OCI-LY3 (cell line): ENCODE measurements around the gene TMEM270.

ENCODE experiments used
- CTCF ChIP-seq: fragments of 200-600, 300-600 bp; sonication (generic); IDR thresholded peaks from 2 replicates; pipeline ENCODE4 v1.5.1; 2014; ENCODE audit warnings: antibody characterized with exemption, low read length, low read depth
- EZH2phosphoT487 ChIP-seq: fragments of 200-600 bp; shearing (Covaris generic); IDR thresholded peaks from 2 replicates; pipeline ENCODE4 v1.6.1; 2018; ENCODE audit warnings: antibody characterized with exemption, mixed run types, low read depth

- TF ChIP-seq CTCF (no peak), EZH2phosphoT487 (no peak)
Observed at GRCh38 chr7:73870041-73870492, 9.1 kb downstream of the TMEM270 start.
